ENCODE data around the gene PHF21B.

- no peak for TF ChIP-seq REST (IDR thresholded peaks at IDR 0.05; ENCODE audit: low read depth)
- TF ChIP-seq RAD21 (IDR thresholded peaks at IDR 0.05; ENCODE audit: low read depth): no peak
- no peak for TF ChIP-seq EP300 (IDR thresholded peaks at IDR 0.05; ENCODE audit: borderline replicate concordance)
- TF ChIP-seq USF1 (IDR thresholded peaks at IDR 0.05): no peak
- no peak for TF ChIP-seq EGR1 (IDR thresholded peaks at IDR 0.05)
- TF ChIP-seq YY1 (IDR thresholded peaks at IDR 0.05; ENCODE audit: low read depth): no peak
- TF ChIP-seq CREB1 (IDR thresholded peaks at IDR 0.05; ENCODE audit: low read depth): no peak
- no peak for TF ChIP-seq FOXM1 (IDR thresholded peaks at IDR 0.05; ENCODE audit: borderline replicate concordance, low read depth)
- no peak for TF ChIP-seq TAF1 (IDR thresholded peaks at IDR 0.05; ENCODE audit: low read depth)
These were observed 25.0 kb upstream of the PHF21B start for GRCh38 chr22:45034821-45035220.

All from Ishikawa (cell line).